WTC11 (cell line): ENCODE measurements around the gene ABCA12. TPM values are rescaled to one million over a fixed set of nuclear protein-coding genes. Genes with fewer than 3 reads are reported as not detected.

Experiments
- ATAC-seq: fragments of 200-7000 bp; cut with Tn5 transposase; 2 replicates; pipeline ENCODE4 v1.10.0; 2021; ENCODE audit warnings: mild to moderate bottlenecking, moderate library complexity
- CTCF ChIA-PET: fragments of 300-600 bp; sonication (Branson Sonifier 250); formaldehyde crosslinking; loops from one replicate; lab custom pipeline; 2021; ENCODE audit warnings: antibody characterized with exemption; lab: Charles Lee
- POLR2A ChIA-PET: fragments of 350-600 bp; sonication (Branson Sonifier 250); formaldehyde crosslinking; loops from one replicate; lab custom pipeline; 2021; ENCODE audit warnings: antibody characterized with exemption; lab: Charles Lee
- DNase-seq: peaks from one replicate; pipeline ENCODE4 v3.0.0; 2021; ENCODE audit warnings: low spot score
- H3K27ac Mint-ChIP-seq: 2 replicates; pipeline ENCODE4 v1.8.0; 2021; ENCODE audit warnings: mixed read lengths
- H3K27me3 Mint-ChIP-seq: 2 replicates; pipeline ENCODE4 v1.8.0; 2021; ENCODE audit warnings: low read depth, mild to moderate bottlenecking, moderate library complexity, mixed read lengths
- H3K36me3 Mint-ChIP-seq: 2 replicates; pipeline ENCODE4 v1.8.0; 2021; ENCODE audit warnings: mixed read lengths
- H3K4me1 Mint-ChIP-seq: 2 replicates; pipeline ENCODE4 v1.8.0; 2022; ENCODE audit warnings: mixed read lengths
- H3K4me3 Mint-ChIP-seq: 2 replicates; pipeline ENCODE4 v1.8.0; 2021; ENCODE audit warnings: mild to moderate bottlenecking, moderate library complexity, mixed read lengths
- H3K9me3 Mint-ChIP-seq: 2 replicates; pipeline ENCODE4 v1.8.0; 2021; ENCODE audit warnings: mixed read lengths
- JAZF1 ChIP-seq: fragments of 250-450 bp; sonication (Bioruptor Pico); IDR thresholded peaks from 2 replicates; pipeline ENCODE4 v1.9.0; 2021; ENCODE audit warnings: moderate library complexity, mild to moderate bottlenecking, inconsistent platforms
- NFYB ChIP-seq: sonication (generic); formaldehyde crosslinking; conservative IDR thresholded peaks from 2 replicates; pipeline ENCODE4 v1.8.0; 2022; ENCODE audit warnings: low read depth, missing genetic modification reagents
- RELA ChIP-seq: sonication (generic); formaldehyde crosslinking; IDR thresholded peaks from 2 replicates; pipeline ENCODE4 v1.8.1; 2022; ENCODE audit warnings: missing genetic modification reagents, mild to moderate bottlenecking, borderline replicate concordance
- TEAD1 ChIP-seq: sonication (generic); formaldehyde crosslinking; IDR thresholded peaks from 2 replicates; pipeline ENCODE4 v1.8.0; 2022; ENCODE audit warnings: mild to moderate bottlenecking, missing genetic modification reagents
- TEAD4 ChIP-seq: sonication (generic); formaldehyde crosslinking; IDR thresholded peaks from 2 replicates; pipeline ENCODE4 v1.8.0; 2022; ENCODE audit warnings: mild to moderate bottlenecking, missing genetic modification reagents
- USF1 ChIP-seq: sonication (generic); formaldehyde crosslinking; IDR thresholded peaks from 2 replicates; pipeline ENCODE4 v1.8.0; 2022; ENCODE audit warnings: mild to moderate bottlenecking, missing genetic modification reagents
- total RNA-seq: library from RNA; stranded (reverse); gene quantifications from 3 replicates; pipeline ENCODE4 v1.2.3, GENCODE V29; 2021
- TF ChIP-seq, protein P1 (sequence below): fragments of 250-450 bp; sonication (Bioruptor Pico); IDR thresholded peaks from 2 replicates; pipeline ENCODE4 v1.9.0; 2021; ENCODE audit warnings: mild to moderate bottlenecking
- TF ChIP-seq, protein P2 (sequence below): fragments of 250-450 bp; sonication (Bioruptor Pico); IDR thresholded peaks from 2 replicates; pipeline ENCODE4 v2.1.2; 2022; ENCODE audit warnings: mild to moderate bottlenecking, moderate library complexity
- TF ChIP-seq, protein P3 (sequence below): sonication (generic); formaldehyde crosslinking; IDR thresholded peaks from 2 replicates; pipeline ENCODE4 v1.8.1; 2022; ENCODE audit warnings: missing genetic modification reagents, borderline replicate concordance
- TF ChIP-seq, protein P4 (sequence below): sonication (generic); formaldehyde crosslinking; IDR thresholded peaks from 2 replicates; pipeline ENCODE4 v1.8.0; 2022; ENCODE audit warnings: missing genetic modification reagents
- TF ChIP-seq, protein P5 (sequence below): sonication (generic); formaldehyde crosslinking; conservative IDR thresholded peaks from 2 replicates; pipeline ENCODE4 v1.8.1; 2022; ENCODE audit warnings: mild to moderate bottlenecking, missing genetic modification reagents

Gene ABCA12
- total RNA-seq, 1 experiment from 2014 or later, result 0.04 TPM

DNA sequence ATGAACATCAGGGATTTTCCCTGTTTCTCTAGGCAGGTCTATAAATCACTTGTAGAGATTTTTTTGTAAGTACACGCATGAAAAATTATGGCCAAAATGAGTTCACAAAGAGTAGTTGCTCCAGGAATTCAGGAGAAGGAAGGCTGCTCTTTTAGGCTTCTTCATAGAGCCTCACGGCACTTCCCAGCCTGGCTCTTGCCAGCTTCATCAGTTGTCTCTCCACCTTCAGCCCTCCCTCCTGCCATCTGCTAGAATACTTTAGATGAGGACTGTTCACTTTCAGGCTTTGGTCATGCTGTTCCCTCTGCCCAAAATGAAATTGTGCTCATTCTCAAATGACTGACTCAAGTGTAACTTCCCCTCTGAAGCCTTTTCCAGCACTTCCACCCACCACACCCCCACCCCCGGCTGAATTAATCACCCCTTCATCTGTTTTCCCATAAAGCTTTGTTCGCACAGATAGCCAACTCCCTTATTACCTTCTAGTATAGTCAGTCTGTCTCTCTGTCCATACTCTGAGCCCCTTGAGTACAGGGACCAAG lies 1.8 kb upstream of the ABCA12 start:
- Mint-ChIP-seq H3K4me3 (no peak overlapping the region), H3K36me3 (no peaks in the 10 kb centered on the region), H3K27ac (no peak overlapping the region), H3K4me1 (peaks cover 2% of the 10 kb centered on the region; the same call in 1 of the 2 replicates), H3K9me3 (no peaks in the 10 kb centered on the region), H3K27me3 (no peaks in the 10 kb centered on the region)
- TF ChIP-seq USF1 (CRISPR knock-in tag), result no peak
- TF ChIP-seq TEAD1, result no peak
- no peak for TF ChIP-seq TEAD4
- ChIA-PET POLR2A (interaction anchor here (0.7 kb wide), 1 partner anchor 141 kb away, joined by 5 read pairs; no protein-coding TSS in a partner anchor), CTCF (no interaction called here)
- DNase-seq (no peak), ATAC-seq (no peak)

DNA sequence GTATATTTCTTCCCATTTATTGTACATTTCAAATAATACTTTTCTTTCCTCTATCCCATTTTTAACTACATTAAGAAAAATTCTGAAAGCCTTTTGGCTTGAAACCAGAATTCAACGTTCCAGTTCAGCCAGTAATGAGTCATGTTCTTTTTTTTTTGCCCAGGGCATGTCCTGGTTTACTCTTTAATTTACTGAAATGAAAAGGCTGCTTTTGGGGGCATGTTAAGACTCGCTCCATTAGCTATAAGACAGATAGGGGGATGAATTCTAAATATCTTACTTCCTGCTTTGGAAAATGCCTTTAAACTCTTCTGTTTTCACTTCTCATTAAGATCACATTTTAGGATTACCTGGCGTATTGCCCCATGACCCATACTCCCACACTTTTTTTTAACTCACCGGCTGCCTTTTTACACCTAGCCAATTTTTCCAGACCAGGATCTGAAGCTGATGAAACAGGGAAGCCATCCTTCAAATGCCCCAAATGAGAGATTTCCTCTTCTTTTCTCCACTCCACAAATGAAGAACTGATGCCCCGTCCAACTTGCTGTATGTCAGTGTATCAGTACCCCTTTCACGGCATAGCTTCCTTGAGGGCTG lies 585 bp downstream of the ABCA12 start:
- H3K9me3 Mint-ChIP-seq, result no peaks in the 10 kb centered on the region
- ATAC-seq, result no peak
- CTCF ChIA-PET, result no interaction called here
- no peak for DNase-seq
- TF ChIP-seq, protein P1, sequence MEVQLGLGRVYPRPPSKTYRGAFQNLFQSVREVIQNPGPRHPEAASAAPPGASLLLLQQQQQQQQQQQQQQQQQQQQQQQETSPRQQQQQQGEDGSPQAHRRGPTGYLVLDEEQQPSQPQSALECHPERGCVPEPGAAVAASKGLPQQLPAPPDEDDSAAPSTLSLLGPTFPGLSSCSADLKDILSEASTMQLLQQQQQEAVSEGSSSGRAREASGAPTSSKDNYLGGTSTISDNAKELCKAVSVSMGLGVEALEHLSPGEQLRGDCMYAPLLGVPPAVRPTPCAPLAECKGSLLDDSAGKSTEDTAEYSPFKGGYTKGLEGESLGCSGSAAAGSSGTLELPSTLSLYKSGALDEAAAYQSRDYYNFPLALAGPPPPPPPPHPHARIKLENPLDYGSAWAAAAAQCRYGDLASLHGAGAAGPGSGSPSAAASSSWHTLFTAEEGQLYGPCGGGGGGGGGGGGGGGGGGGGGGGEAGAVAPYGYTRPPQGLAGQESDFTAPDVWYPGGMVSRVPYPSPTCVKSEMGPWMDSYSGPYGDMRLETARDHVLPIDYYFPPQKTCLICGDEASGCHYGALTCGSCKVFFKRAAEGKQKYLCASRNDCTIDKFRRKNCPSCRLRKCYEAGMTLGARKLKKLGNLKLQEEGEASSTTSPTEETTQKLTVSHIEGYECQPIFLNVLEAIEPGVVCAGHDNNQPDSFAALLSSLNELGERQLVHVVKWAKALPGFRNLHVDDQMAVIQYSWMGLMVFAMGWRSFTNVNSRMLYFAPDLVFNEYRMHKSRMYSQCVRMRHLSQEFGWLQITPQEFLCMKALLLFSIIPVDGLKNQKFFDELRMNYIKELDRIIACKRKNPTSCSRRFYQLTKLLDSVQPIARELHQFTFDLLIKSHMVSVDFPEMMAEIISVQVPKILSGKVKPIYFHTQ (CRISPR knock-in tag), result no peak
- TF ChIP-seq, protein P2, sequence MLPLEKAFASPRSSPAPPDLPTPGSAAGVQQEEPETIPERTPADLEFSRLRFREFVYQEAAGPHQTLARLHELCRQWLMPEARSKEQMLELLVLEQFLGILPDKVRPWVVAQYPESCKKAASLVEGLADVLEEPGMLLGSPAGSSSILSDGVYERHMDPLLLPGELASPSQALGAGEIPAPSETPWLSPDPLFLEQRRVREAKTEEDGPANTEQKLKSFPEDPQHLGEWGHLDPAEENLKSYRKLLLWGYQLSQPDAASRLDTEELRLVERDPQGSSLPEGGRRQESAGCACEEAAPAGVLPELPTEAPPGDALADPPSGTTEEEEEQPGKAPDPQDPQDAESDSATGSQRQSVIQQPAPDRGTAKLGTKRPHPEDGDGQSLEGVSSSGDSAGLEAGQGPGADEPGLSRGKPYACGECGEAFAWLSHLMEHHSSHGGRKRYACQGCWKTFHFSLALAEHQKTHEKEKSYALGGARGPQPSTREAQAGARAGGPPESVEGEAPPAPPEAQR (CRISPR knock-in tag), result no peak
- TF ChIP-seq, protein P3, sequence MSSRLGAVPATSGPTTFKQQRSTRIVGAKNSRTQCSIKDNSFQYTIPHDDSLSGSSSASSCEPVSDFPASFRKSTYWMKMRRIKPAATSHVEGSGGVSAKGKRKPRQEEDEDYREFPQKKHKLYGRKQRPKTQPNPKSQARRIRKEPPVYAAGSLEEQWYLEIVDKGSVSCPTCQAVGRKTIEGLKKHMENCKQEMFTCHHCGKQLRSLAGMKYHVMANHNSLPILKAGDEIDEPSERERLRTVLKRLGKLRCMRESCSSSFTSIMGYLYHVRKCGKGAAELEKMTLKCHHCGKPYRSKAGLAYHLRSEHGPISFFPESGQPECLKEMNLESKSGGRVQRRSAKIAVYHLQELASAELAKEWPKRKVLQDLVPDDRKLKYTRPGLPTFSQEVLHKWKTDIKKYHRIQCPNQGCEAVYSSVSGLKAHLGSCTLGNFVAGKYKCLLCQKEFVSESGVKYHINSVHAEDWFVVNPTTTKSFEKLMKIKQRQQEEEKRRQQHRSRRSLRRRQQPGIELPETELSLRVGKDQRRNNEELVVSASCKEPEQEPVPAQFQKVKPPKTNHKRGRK (CRISPR knock-in tag), result no peak
- TF ChIP-seq, protein P4, sequence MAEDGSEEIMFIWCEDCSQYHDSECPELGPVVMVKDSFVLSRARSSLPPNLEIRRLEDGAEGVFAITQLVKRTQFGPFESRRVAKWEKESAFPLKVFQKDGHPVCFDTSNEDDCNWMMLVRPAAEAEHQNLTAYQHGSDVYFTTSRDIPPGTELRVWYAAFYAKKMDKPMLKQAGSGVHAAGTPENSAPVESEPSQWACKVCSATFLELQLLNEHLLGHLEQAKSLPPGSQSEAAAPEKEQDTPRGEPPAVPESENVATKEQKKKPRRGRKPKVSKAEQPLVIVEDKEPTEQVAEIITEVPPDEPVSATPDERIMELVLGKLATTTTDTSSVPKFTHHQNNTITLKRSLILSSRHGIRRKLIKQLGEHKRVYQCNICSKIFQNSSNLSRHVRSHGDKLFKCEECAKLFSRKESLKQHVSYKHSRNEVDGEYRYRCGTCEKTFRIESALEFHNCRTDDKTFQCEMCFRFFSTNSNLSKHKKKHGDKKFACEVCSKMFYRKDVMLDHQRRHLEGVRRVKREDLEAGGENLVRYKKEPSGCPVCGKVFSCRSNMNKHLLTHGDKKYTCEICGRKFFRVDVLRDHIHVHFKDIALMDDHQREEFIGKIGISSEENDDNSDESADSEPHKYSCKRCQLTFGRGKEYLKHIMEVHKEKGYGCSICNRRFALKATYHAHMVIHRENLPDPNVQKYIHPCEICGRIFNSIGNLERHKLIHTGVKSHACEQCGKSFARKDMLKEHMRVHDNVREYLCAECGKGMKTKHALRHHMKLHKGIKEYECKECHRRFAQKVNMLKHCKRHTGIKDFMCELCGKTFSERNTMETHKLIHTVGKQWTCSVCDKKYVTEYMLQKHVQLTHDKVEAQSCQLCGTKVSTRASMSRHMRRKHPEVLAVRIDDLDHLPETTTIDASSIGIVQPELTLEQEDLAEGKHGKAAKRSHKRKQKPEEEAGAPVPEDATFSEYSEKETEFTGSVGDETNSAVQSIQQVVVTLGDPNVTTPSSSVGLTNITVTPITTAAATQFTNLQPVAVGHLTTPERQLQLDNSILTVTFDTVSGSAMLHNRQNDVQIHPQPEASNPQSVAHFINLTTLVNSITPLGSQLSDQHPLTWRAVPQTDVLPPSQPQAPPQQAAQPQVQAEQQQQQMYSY (CRISPR knock-in tag), result no peak
- TF ChIP-seq RELA, result no peak
- TF ChIP-seq, protein P5, sequence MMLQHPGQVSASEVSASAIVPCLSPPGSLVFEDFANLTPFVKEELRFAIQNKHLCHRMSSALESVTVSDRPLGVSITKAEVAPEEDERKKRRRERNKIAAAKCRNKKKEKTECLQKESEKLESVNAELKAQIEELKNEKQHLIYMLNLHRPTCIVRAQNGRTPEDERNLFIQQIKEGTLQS (CRISPR knock-in tag), result no peak
- no peak for TF ChIP-seq JAZF1
- no peak for TF ChIP-seq NFYB
- TF ChIP-seq, all 79 proteins: peak for 0
- Mint-ChIP-seq H3K4me1 (peaks cover 2% of the 10 kb centered on the region; the same call in 1 of the 2 replicates), H3K36me3 (no peaks in the 10 kb centered on the region), H3K27me3 (no peaks in the 10 kb centered on the region), H3K4me3 (no peak overlapping the region), H3K27ac (no peak overlapping the region)
- POLR2A ChIA-PET, result interaction anchor here (1.1 kb wide), 1 partner anchor 13 kb away, joined by 3 read pairs; no protein-coding TSS in a partner anchor
